Astrocyte (in vitro differentiated cells and primary cell): ENCODE measurements around the gene DMXL1. TPM values are rescaled to one million over a fixed set of nuclear protein-coding genes. Genes with fewer than 3 reads are reported as not detected.

Experiments used
- DNase-seq: peaks from one replicate; pipeline ENCODE4 v3.0.0-alpha.2; 2010; ENCODE audit warnings: low read depth
- FAIRE-seq: peaks from 2 replicates; lab custom pipeline; 2011; peaks lifted over from hg19 to GRCh38; lab: Jason Lieb, UNC
- H2AFZ ChIP-seq: 2 replicates; pipeline ENCODE4 v1.6.0; 2012; ENCODE audit warnings: low read depth, low read length, inconsistent platforms
- H3K27ac ChIP-seq: 2 replicates; pipeline ENCODE4 v1.5.1; 2011; ENCODE audit warnings: low read depth, low read length, inconsistent platforms
- H3K27me3 ChIP-seq: 2 replicates; pipeline ENCODE4 v1.6.0; 2011; ENCODE audit warnings: low read length, inconsistent platforms; ENCODE audit not compliant: insufficient read depth
- H3K36me3 ChIP-seq: 2 replicates; pipeline ENCODE4 v1.5.1; 2011; ENCODE audit warnings: low read length, inconsistent platforms; ENCODE audit not compliant: insufficient read depth
- H3K4me1 ChIP-seq: 2 replicates; pipeline ENCODE4 v1.5.1; 2011; ENCODE audit warnings: low read length, inconsistent platforms; ENCODE audit not compliant: insufficient read depth
- H3K4me2 ChIP-seq: 2 replicates; pipeline ENCODE4 v1.6.0; 2012; ENCODE audit warnings: low read length, inconsistent platforms
- H3K4me3 ChIP-seq: 2 replicates; pipeline ENCODE4 v1.5.1; 2011; ENCODE audit warnings: low read depth, mild to moderate bottlenecking, low read length, inconsistent platforms; ENCODE audit not compliant: insufficient read depth
- H3K79me2 ChIP-seq: 2 replicates; pipeline ENCODE4 v1.6.0; 2012; ENCODE audit warnings: mild to moderate bottlenecking, low read length, inconsistent platforms; ENCODE audit not compliant: insufficient read depth
- H3K9ac ChIP-seq: 2 replicates; pipeline ENCODE4 v1.6.0; 2012; ENCODE audit warnings: mild to moderate bottlenecking, low read length, inconsistent platforms
- H3K9me3 ChIP-seq: 2 replicates; pipeline ENCODE4 v1.5.1; 2012; ENCODE audit warnings: low read depth, mild to moderate bottlenecking, low read length, inconsistent platforms; ENCODE audit not compliant: insufficient read depth
- H4K20me1 ChIP-seq: 2 replicates; pipeline ENCODE4 v1.6.0; 2012; ENCODE audit warnings: low read length, inconsistent platforms; ENCODE audit not compliant: insufficient read depth
- H3K27ac Mint-ChIP-seq: one replicate; pipeline ENCODE4 v1.8.0; 2021; ENCODE audit warnings: mild to moderate bottlenecking, mixed read lengths; ENCODE audit not compliant: unreplicated experiment
- H3K27me3 Mint-ChIP-seq: one replicate; pipeline ENCODE4 v1.8.0; 2021; ENCODE audit warnings: low read depth, mixed read lengths; ENCODE audit not compliant: unreplicated experiment
- H3K36me3 Mint-ChIP-seq: one replicate; pipeline ENCODE4 v1.8.0; 2021; ENCODE audit warnings: low read depth, mixed read lengths; ENCODE audit not compliant: unreplicated experiment
- H3K4me1 Mint-ChIP-seq: one replicate; pipeline ENCODE4 v1.8.0; 2021; ENCODE audit warnings: low read depth, mixed read lengths; ENCODE audit not compliant: unreplicated experiment
- H3K4me3 Mint-ChIP-seq: one replicate; pipeline ENCODE4 v1.8.0; 2021; ENCODE audit warnings: mild to moderate bottlenecking, moderate library complexity, mixed read lengths; ENCODE audit not compliant: unreplicated experiment
- H3K9me3 Mint-ChIP-seq: one replicate; pipeline ENCODE4 v1.8.0; 2021; ENCODE audit warnings: mild to moderate bottlenecking, mixed read lengths; ENCODE audit not compliant: unreplicated experiment
- CTCF ChIP-seq: IDR thresholded peaks from 2 replicates; pipeline ENCODE4 v1.5.1; 2011; ENCODE audit warnings: low read depth, mild to moderate bottlenecking, inconsistent platforms, low read length, moderate library complexity; ENCODE audit not compliant: insufficient read depth
- EZH2 ChIP-seq: IDR thresholded peaks from 2 replicates; pipeline ENCODE4 v1.6.1; 2012; ENCODE audit warnings: mild to moderate bottlenecking, low read length, inconsistent platforms; ENCODE audit not compliant: insufficient read depth
- total RNA-seq: library from RNA; stranded (reverse); gene quantifications from 2 replicates; pipeline ENCODE4 v1.2.1, GENCODE V29; 2021

DMXL1 gene
- total RNA-seq, 1 donor from 2014 or later = 26.0 TPM

GRCh38 chr5:119243888-119244287 lies 173.0 kb downstream of the DMXL1 start:
- H3K4me3 Mint-ChIP-seq = no peak overlapping the region
- no peak overlapping the region for H3K9ac ChIP-seq
- H3K4me1 Mint-ChIP-seq = no peaks in the 10 kb centered on the region
- H3K36me3 Mint-ChIP-seq = no peaks in the 10 kb centered on the region
- no peaks in the 10 kb centered on the region for H3K9me3 ChIP-seq
- no peaks in the 10 kb centered on the region for H3K79me2 ChIP-seq
- FAIRE-seq (no peak), DNase-seq (no peak)
- no peak overlapping the region for H3K27ac ChIP-seq
- H3K27me3 ChIP-seq = no peaks in the 10 kb centered on the region
- H4K20me1 ChIP-seq = no peaks in the 10 kb centered on the region
- H3K9me3 Mint-ChIP-seq = no peaks in the 10 kb centered on the region
- H3K4me1 ChIP-seq = no peaks in the 10 kb centered on the region
- TF ChIP-seq EZH2 (no peak), CTCF (no peak)
- no peak overlapping the region for H2AFZ ChIP-seq
- no peaks in the 10 kb centered on the region for H3K36me3 ChIP-seq
- H3K4me3 ChIP-seq = no peak overlapping the region
- no peak overlapping the region for H3K4me2 ChIP-seq
- H3K27ac Mint-ChIP-seq = peak overlapping the region; percentile 10
- no peaks in the 10 kb centered on the region for H3K27me3 Mint-ChIP-seq

DNA sequence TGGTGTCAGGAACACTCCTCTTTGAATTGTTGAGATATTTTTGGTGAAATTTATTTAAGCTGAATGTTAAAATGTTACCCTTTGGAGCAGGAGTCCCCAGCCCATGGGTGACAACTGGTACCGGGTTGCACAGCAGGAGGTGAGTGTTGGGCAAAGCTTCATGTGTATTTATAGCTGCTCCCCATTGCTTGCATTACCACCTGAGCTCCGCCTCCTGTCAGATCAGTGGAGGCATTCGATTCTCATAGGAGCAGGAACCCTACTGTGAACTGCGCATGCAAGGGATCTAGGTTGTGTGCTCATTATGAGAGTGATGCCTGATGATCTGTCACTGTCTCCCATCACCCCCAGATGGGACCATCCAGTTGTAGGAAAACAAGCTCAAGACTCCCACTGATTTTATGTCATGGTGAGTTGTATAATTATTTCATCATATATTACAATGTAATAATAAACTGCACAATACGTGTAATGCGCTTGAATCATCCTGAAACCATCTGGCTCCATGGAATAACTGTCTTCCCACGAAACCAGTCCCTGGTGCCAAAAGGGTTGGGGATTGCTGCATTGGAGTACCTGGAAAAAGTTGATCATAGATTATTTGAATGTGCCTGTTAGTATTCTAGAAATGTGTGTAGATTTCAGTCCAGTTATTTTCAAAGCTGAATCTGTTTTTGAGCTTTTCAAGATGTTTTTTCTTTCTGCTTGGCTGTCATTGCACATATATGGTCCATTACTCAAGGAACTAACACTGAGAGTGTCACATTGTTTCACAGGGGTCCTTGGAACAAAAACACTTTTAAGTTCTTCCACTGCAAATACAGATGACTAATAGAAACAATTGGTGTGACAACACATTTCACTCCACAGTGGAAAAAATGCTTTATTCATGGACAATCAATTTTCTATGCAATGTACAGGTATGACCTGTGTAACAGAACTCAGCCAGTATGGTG lies 180.3 kb downstream of the DMXL1 start:
- Histone ChIP-seq H3K9me3 (no peaks in the 10 kb centered on the region), H3K4me3 (no peak overlapping the region), H4K20me1 (no peaks in the 10 kb centered on the region), H2AFZ (no peak overlapping the region), H3K79me2 (no peaks in the 10 kb centered on the region), H3K27ac (no peak overlapping the region), H3K4me2 (no peak overlapping the region), H3K36me3 (no peaks in the 10 kb centered on the region), H3K9ac (no peak overlapping the region), H3K4me1 (no peaks in the 10 kb centered on the region), H3K27me3 (no peaks in the 10 kb centered on the region)
- TF ChIP-seq EZH2 (no peak), CTCF (no peak)
- Mint-ChIP-seq H3K9me3 (peaks cover 19% of the 10 kb centered on the region), H3K27ac (no peak overlapping the region), H3K36me3 (peaks cover 15% of the 10 kb centered on the region), H3K4me1 (no peaks in the 10 kb centered on the region), H3K27me3 (no peaks in the 10 kb centered on the region), H3K4me3 (no peak overlapping the region)
- FAIRE-seq = no peak
- peak; percentile 31 for DNase-seq
